Measurements from ENCODE around the gene GRIK3. TPM values are rescaled to one million over a fixed set of nuclear protein-coding genes. Genes with fewer than 3 reads are reported as not detected.

Gene GRIK3
- polyA plus RNA-seq, 2 of the 4 experiments (the other 2 are of a cell fraction): not detected

GRCh38 chr1:37036667-37037053 is 2.3 kb upstream of the GRIK3 start (continued):
- TF ChIP-seq, protein P1, sequence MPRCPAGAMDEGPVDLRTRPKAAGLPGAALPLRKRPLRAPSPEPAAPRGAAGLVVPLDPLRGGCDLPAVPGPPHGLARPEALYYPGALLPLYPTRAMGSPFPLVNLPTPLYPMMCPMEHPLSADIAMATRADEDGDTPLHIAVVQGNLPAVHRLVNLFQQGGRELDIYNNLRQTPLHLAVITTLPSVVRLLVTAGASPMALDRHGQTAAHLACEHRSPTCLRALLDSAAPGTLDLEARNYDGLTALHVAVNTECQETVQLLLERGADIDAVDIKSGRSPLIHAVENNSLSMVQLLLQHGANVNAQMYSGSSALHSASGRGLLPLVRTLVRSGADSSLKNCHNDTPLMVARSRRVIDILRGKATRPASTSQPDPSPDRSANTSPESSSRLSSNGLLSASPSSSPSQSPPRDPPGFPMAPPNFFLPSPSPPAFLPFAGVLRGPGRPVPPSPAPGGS (IDR thresholded peaks at IDR 0.05): no peak
- TF ChIP-seq CHD4 (IDR thresholded peaks at IDR 0.05; ENCODE audit: borderline replicate concordance) (no peak), CHD2 (IDR thresholded peaks at IDR 0.05; ENCODE audit: low read length, partially characterized antibody) (no peak), MAX (IDR thresholded peaks at IDR 0.05) (no peak)
- TF ChIP-seq, protein P2, sequence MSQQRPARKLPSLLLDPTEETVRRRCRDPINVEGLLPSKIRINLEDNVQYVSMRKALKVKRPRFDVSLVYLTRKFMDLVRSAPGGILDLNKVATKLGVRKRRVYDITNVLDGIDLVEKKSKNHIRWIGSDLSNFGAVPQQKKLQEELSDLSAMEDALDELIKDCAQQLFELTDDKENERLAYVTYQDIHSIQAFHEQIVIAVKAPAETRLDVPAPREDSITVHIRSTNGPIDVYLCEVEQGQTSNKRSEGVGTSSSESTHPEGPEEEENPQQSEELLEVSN (IDR thresholded peaks at IDR 0.05; ENCODE audit: borderline replicate concordance, low read depth): no peak

DNA sequence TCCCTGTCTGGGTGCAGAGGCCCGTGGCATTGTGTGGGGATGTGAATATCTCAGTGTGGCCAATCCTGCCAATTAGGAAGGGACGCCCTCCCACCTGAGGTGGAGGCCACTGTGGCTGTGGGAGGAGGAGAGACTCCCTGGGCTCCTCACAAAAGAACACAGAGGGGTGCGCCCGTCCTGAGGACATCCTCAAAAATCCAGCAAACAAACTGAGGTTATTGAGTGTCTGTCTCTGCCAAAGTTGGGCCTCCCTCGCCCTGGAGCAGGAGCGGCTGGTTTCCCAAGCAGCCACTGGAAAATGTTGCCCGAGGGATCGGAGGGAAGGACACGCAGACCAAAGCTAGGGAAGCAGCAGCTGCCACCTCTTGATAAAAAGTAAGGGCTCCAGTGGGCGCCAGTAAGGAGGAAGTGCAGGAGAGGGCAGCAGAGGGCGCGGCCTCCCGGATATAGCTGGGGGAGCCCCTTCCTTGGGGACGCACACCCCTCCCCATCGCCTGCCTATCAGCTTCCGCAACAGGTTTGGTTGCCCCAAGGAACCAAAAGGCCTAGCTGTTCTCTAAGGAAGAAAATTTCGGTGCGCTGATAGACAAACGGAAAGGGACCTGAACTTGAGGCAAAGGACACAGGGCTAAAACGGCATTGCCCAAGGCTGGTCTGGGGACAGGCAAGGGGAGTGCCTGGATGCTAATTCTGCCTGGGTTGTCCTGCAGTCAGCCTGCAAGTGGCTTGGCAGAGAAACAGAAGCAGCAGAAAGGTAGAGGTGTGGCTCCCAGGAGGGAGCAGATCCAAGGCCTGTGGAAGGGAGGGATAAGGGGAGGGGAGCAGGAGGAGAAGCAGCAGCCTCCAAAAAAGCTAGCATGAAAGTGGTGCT is 1.7 kb upstream of the GRIK3 start:
- Histone ChIP-seq H3K4me3 (no peak overlapping the region), H3K9me3 (no peaks in the 10 kb centered on the region), H3K4me2 (no peak overlapping the region), H3K27ac (no peak overlapping the region), H3K4me1 (no peaks in the 10 kb centered on the region)
- FAIRE-seq (no peak), ATAC-seq (0 out of 6 replicates have a peak, but pooled peaks of 1 of the 2 experiments have one; percentile 32), DNase-seq (ENCODE audit: low read depth in 1 of 2, low spot score in 1 of 2) (no peak)
- 35% methylated on average over 20 of the region's 20 CpGs for WGBS (ENCODE audit: missing lambda C conversion rate)
- POLR2A ChIA-PET: no interaction called here
- CTCF ChIA-PET: interaction anchor here (1.9 kb wide), 1 partner anchor 460 kb away, joined by 10 read pairs; no protein-coding TSS in a partner anchor
- TF ChIP-seq EP300 (IDR thresholded peaks at IDR 0.05) (no peak), MAZ (IDR thresholded peaks at IDR 0.05; ENCODE audit: borderline replicate concordance, low read depth, low read length) (no peak), RAD21 (conservative IDR thresholded peaks at IDR 0.05 in 1 of 2, IDR thresholded peaks at IDR 0.05 in 1 of 2) (no peak), REST (IDR thresholded peaks at IDR 0.05) (no peak), FOSL2 (IDR thresholded peaks at IDR 0.05) (no peak), FOSL2 (CRISPR knock-in tag; IDR thresholded peaks at IDR 0.05) (no peak)

DNA sequence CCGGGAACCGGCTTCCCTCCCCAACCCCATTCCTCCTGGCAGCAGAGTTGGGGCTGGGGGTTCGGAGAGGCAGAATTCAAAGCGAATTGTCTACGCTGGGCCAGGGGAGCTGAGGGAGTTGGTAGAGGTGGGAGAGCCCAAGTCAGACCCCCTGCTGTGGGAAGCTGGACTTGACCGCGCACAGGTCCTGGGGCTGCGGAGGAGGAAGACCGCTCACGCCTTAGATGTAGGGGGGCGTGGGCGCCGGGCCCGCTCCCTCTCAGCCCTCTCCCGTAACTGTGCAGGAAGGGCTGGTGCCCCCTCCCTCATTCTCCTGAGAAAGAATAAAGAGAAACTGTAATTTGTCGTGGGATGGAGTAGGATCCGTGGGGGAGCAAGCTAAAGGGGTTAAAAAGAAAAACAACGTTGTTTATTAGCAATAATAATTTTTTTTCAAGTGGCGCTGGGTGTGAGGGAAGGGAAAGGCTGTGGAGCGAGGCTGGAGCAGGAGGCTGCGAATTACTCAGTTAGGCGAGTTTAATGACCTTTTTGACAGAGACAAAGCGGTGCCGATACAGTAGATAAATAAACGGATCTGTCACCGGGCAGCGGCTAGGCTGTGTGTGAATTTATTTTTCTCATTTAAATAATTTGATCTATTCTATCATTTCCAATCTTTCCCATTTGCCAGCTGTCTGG is 838 bp upstream of the GRIK3 start:
- no peak overlapping the region for H3K27ac ChIP-seq
- POLR2A ChIA-PET: no interaction called here
- DNase-seq (ENCODE audit: low read depth in 1 of 2, low spot score in 1 of 2) (no peak), FAIRE-seq (no peak), ATAC-seq (no peak)
- H3K4me2 ChIP-seq: no peak overlapping the region
- TF ChIP-seq MAZ (IDR thresholded peaks at IDR 0.05; ENCODE audit: borderline replicate concordance, low read depth, low read length): no peak
- TF ChIP-seq MAX (IDR thresholded peaks at IDR 0.05): no peak
- no peak for TF ChIP-seq SREBF2 (IDR thresholded peaks at IDR 0.05)
- TF ChIP-seq RARB (CRISPR knock-in tag; IDR thresholded peaks at IDR 0.05): no peak
- no peak for TF ChIP-seq TFCP2L1 (CRISPR knock-in tag; IDR thresholded peaks at IDR 0.05)
- TF ChIP-seq PHF8 (IDR thresholded peaks at IDR 0.05; ENCODE audit: borderline replicate concordance, low read depth): no peak
- no peak for TF ChIP-seq NPAS2 (CRISPR knock-in tag; IDR thresholded peaks at IDR 0.05; ENCODE audit: borderline replicate concordance)
- no peak for TF ChIP-seq POLR2A (IDR thresholded peaks at IDR 0.05; ENCODE audit: low read length)
- TF ChIP-seq MYC (IDR thresholded peaks at IDR 0.05; ENCODE audit: borderline replicate concordance, low read length): no peak
- no peak for TF ChIP-seq EP300 (IDR thresholded peaks at IDR 0.05)
- no peak for TF ChIP-seq RAD21 (conservative IDR thresholded peaks at IDR 0.05 in 1 of 2, IDR thresholded peaks at IDR 0.05 in 1 of 2)
- TF ChIP-seq FOSL2 (IDR thresholded peaks at IDR 0.05): no peak
- no peak for TF ChIP-seq FOSL2 (CRISPR knock-in tag; IDR thresholded peaks at IDR 0.05)
- no peak for TF ChIP-seq HES2 (IDR thresholded peaks at IDR 0.05)
- TF ChIP-seq CBX2 (IDR thresholded peaks at IDR 0.05; ENCODE audit: borderline replicate concordance, low read depth): no peak
- no peak for TF ChIP-seq JUNB (IDR thresholded peaks at IDR 0.05)
- TF ChIP-seq, protein P3, sequence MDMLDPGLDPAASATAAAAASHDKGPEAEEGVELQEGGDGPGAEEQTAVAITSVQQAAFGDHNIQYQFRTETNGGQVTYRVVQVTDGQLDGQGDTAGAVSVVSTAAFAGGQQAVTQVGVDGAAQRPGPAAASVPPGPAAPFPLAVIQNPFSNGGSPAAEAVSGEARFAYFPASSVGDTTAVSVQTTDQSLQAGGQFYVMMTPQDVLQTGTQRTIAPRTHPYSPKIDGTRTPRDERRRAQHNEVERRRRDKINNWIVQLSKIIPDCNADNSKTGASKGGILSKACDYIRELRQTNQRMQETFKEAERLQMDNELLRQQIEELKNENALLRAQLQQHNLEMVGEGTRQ (IDR thresholded peaks at IDR 0.05): no peak
- no peak for TF ChIP-seq NR3C1 (IDR thresholded peaks at IDR 0.05)
- no peak for TF ChIP-seq CEBPB (IDR thresholded peaks at IDR 0.05)
- H3K9me3 ChIP-seq: no peaks in the 10 kb centered on the region
- WGBS (ENCODE audit: missing lambda C conversion rate): 66% methylated on average over 27 of the region's 27 CpGs
- no peak overlapping the region for H3K4me3 ChIP-seq
- CTCF ChIA-PET: no interaction called here
- no peaks in the 10 kb centered on the region for H3K4me1 ChIP-seq
